ENCODE data around the gene ASCC3.

Gene ASCC3

DNA sequence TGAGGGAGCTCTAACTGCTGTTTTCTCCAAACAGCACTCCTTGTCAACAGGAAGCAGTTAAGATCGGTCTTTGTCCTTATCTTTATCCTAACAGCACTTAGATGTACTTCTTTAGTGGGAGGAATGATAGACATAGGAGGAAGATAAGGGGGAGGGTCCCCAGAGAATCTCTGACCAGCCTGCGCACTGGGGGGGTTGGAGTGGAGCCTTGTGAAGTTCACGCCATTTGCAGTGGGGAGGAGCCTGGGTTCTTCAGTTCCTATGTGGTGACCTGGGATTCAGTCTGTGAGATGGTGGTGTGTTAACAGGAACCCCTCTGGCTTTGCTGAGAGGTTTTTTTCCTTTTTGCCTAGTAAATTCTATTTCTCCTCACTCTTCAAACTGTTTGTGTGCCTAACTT is 18.1 kb upstream of the ASCC3 start:
- H3K9me3 ChIP-seq (ENCODE audit: control insufficient read depth, low read length) = no peaks in the 10 kb centered on the region
- TF ChIP-seq, protein P1, sequence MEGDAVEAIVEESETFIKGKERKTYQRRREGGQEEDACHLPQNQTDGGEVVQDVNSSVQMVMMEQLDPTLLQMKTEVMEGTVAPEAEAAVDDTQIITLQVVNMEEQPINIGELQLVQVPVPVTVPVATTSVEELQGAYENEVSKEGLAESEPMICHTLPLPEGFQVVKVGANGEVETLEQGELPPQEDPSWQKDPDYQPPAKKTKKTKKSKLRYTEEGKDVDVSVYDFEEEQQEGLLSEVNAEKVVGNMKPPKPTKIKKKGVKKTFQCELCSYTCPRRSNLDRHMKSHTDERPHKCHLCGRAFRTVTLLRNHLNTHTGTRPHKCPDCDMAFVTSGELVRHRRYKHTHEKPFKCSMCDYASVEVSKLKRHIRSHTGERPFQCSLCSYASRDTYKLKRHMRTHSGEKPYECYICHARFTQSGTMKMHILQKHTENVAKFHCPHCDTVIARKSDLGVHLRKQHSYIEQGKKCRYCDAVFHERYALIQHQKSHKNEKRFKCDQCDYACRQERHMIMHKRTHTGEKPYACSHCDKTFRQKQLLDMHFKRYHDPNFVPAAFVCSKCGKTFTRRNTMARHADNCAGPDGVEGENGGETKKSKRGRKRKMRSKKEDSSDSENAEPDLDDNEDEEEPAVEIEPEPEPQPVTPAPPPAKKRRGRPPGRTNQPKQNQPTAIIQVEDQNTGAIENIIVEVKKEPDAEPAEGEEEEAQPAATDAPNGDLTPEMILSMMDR (IDR thresholded peaks at IDR 0.05) = no peak
- H3K4me2 ChIP-seq (ENCODE audit: low read length) = no peak overlapping the region
- H3K4me3 ChIP-seq (ENCODE audit: low read depth, low read length) = no peak overlapping the region
- no peak overlapping the region for H2AFZ ChIP-seq
- H3K27me3 ChIP-seq (ENCODE audit: control insufficient read depth, insufficient read depth, low read length) = no peaks in the 10 kb centered on the region
- no peak overlapping the region for H3K27ac ChIP-seq
- no peaks in the 10 kb centered on the region for H3K4me1 ChIP-seq
- no peaks in the 10 kb centered on the region for H3K79me2 ChIP-seq
- no peak overlapping the region for H3K9ac ChIP-seq
- no peaks in the 10 kb centered on the region for H3K36me3 ChIP-seq (ENCODE audit: control insufficient read depth, insufficient read depth, low read length)

DNA sequence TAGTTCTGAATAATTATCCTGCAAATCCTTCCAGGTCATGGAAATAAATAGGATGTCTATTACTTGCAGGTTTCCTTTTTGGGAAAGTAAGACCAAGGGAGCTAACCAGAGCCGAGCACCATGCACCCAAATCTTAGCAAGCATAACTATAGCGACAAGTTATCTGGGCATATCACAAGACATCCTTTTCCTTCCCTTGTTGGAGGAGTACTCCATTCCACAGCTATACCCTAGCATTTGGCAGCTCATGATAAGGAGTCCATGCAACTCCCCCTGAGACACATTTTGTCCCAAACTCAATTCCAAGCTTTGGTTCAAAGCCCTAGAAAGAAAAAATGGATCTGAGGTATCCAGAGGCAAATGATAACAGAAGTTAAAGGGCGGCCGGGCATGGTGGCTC is 16.5 kb upstream of the ASCC3 start:
- TF ChIP-seq, protein P1 (IDR thresholded peaks at IDR 0.05) = no peak
- Histone ChIP-seq H3K9me3 (ENCODE audit: control insufficient read depth, low read length) (no peaks in the 10 kb centered on the region), H3K27ac (no peak overlapping the region), H3K4me1 (no peaks in the 10 kb centered on the region), H3K36me3 (ENCODE audit: control insufficient read depth, insufficient read depth, low read length) (no peaks in the 10 kb centered on the region), H3K27me3 (ENCODE audit: control insufficient read depth, insufficient read depth, low read length) (no peaks in the 10 kb centered on the region), H3K4me3 (ENCODE audit: low read depth, low read length) (no peak overlapping the region), H3K79me2 (no peaks in the 10 kb centered on the region), H3K4me2 (ENCODE audit: low read length) (no peak overlapping the region), H3K9ac (no peak overlapping the region), H2AFZ (no peak overlapping the region)

DNA sequence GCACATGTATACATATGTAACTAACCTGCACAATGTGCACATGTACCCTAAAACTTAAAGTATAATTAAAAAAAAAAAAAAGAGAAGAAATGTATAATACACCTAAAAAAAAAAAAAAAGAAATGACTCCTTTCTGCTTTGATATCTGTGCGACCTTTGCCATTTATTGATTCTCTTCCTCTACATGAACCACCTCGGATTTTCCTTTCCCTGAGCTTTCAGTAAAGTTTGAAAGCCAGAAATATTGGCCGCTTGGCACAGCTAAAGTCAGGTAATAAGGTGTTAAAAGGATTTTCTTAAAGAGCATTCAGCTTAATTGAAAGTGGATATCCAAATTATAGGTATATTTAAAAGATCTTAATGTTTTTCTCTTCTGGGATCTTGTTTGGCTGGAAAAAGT is 12.6 kb upstream of the ASCC3 start:
- no peak overlapping the region for H3K9ac ChIP-seq
- no peak overlapping the region for H2AFZ ChIP-seq
- no peaks in the 10 kb centered on the region for H3K27me3 ChIP-seq (ENCODE audit: control insufficient read depth, insufficient read depth, low read length)
- TF ChIP-seq, protein P1 (IDR thresholded peaks at IDR 0.05) = no peak
- no peaks in the 10 kb centered on the region for H3K4me1 ChIP-seq
- H3K27ac ChIP-seq = no peak overlapping the region
- no peaks in the 10 kb centered on the region for H3K36me3 ChIP-seq (ENCODE audit: control insufficient read depth, insufficient read depth, low read length)
- no peaks in the 10 kb centered on the region for H3K9me3 ChIP-seq (ENCODE audit: control insufficient read depth, low read length)
- no peaks in the 10 kb centered on the region for H3K79me2 ChIP-seq
- no peak overlapping the region for H3K4me2 ChIP-seq (ENCODE audit: low read length)
- no peak overlapping the region for H3K4me3 ChIP-seq (ENCODE audit: low read depth, low read length)

DNA sequence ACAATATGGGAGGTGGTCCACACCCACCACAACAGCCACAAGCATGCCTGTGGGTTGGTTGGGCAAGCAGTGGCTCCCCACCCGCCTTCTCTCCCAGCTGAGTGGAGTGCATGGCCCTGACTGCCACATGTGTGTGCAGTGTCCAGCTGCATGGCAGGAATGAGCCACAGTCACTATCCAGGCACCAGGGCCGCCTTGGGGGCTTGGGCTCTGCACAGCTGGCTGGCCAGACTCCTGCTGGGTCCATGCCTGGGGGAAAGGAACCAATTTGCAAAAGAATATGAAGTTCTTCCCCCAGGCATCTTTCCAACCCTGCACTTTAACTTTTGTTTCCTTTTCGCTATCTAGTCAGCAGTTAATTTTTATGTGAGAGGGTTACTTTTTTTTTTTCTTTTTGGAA is 11.6 kb upstream of the ASCC3 start:
- no peak overlapping the region for H3K9ac ChIP-seq
- no peak overlapping the region for H2AFZ ChIP-seq
- H3K27me3 ChIP-seq (ENCODE audit: control insufficient read depth, insufficient read depth, low read length) = no peaks in the 10 kb centered on the region
- no peaks in the 10 kb centered on the region for H3K36me3 ChIP-seq (ENCODE audit: control insufficient read depth, insufficient read depth, low read length)
- TF ChIP-seq, protein P1 (IDR thresholded peaks at IDR 0.05) = no peak
- H3K4me2 ChIP-seq (ENCODE audit: low read length) = no peak overlapping the region
- H3K4me1 ChIP-seq = no peaks in the 10 kb centered on the region
- H3K79me2 ChIP-seq = no peaks in the 10 kb centered on the region
- H3K27ac ChIP-seq = no peak overlapping the region
- H3K9me3 ChIP-seq (ENCODE audit: control insufficient read depth, low read length) = no peaks in the 10 kb centered on the region
- H3K4me3 ChIP-seq (ENCODE audit: low read depth, low read length) = no peak overlapping the region

DNA sequence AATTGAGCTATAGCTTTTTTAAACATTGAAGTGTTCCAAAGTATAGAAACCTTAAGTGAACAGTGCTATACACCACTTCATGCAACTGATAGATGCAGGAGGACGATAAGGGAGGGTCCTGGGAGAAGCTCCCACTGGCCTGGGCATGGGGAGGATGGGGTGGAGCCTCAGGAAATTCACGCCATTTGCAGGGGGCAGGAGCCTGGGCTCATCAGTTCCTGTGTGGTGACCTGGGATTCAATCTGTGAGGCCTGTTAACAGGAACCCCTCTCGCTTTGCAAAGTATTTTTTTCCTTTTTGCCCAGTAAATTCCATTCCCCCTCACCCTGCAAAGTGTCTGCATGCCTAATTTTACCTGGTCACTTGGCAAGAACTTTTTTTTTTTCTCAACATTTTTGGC is 11.0 kb upstream of the ASCC3 start:
- H3K27me3 ChIP-seq (ENCODE audit: control insufficient read depth, insufficient read depth, low read length) = no peaks in the 10 kb centered on the region
- no peaks in the 10 kb centered on the region for H3K4me1 ChIP-seq
- H3K27ac ChIP-seq = no peak overlapping the region
- no peaks in the 10 kb centered on the region for H3K79me2 ChIP-seq
- no peaks in the 10 kb centered on the region for H3K36me3 ChIP-seq (ENCODE audit: control insufficient read depth, insufficient read depth, low read length)
- no peak overlapping the region for H3K4me3 ChIP-seq (ENCODE audit: low read depth, low read length)
- no peak overlapping the region for H2AFZ ChIP-seq
- H3K4me2 ChIP-seq (ENCODE audit: low read length) = no peak overlapping the region
- TF ChIP-seq, protein P1 (IDR thresholded peaks at IDR 0.05) = no peak
- H3K9ac ChIP-seq = no peak overlapping the region
- H3K9me3 ChIP-seq (ENCODE audit: control insufficient read depth, low read length) = no peaks in the 10 kb centered on the region
